ENCODE measurements around the gene SH2D1B. TPM values are rescaled to one million over a fixed set of nuclear protein-coding genes. Genes with fewer than 3 reads are reported as not detected.

Gene SH2D1B
- total RNA-seq, 2 donors from 2014 or later, result not detected

GRCh38 chr1:162383516-162383915 is 28.4 kb downstream of the SH2D1B start:
- Mint-ChIP-seq H3K36me3 (ENCODE audit: low read depth) (peaks cover 3% of the 10 kb centered on the region), H3K9me3 (no peaks in the 10 kb centered on the region), H3K4me3 (no peak overlapping the region), H3K4me1 (peaks cover 5% of the 10 kb centered on the region), H3K27ac (no peak overlapping the region), H3K27me3 (ENCODE audit: insufficient read depth) (peaks cover 14% of the 10 kb centered on the region)
- Histone ChIP-seq H3K4me3 (ENCODE audit: low read length) (no peak overlapping the region), H3K4me1 (ENCODE audit: control insufficient read depth, insufficient read depth, low read length) (peaks cover 9% of the 10 kb centered on the region), H3K27me3 (ENCODE audit: control insufficient read depth, insufficient read depth, low read length, poor library complexity, severe bottlenecking) (no peaks in the 10 kb centered on the region), H3K27ac (ENCODE audit: low read depth, low read length) (no peak overlapping the region), H3K9me3 (ENCODE audit: control insufficient read depth, low read length) (no peaks in the 10 kb centered on the region), H3K9ac (ENCODE audit: extremely low read depth, low read length, poor library complexity, severe bottlenecking) (no peak overlapping the region), H3K36me3 (ENCODE audit: control insufficient read depth, insufficient read depth, low read length) (no peaks in the 10 kb centered on the region)
- WGBS, 2 experiments (ENCODE audit: insufficient coverage in 1 of 2, insufficient read length in 1 of 2), result 87 to 90% methylated on average over 4 to 8 of the region's 8 CpGs
- no peak for TF ChIP-seq CTCF (conservative IDR thresholded peaks at IDR 0.05)
- DNase-seq, result peak; percentile 23

DNA sequence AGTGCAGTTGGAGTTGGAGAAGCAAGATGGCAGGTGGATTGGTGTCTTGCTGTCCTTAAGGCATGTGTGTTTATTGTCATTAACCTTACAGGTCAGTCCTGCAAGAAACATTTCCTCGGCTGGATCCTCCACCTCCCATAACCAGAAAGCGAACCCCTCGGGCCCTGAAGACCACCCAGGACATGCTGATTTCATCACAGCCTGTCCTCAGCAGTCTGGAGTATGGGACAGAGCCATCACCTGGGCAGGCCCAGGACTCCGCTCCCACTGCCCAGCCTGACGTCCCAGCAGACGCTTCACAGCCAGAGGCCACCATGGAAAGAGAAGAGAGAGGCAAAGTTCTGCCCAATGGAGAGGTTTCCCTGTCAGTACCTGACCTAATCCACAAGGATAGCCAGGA is 28.8 kb downstream of the SH2D1B start:
- Histone ChIP-seq H3K27ac (ENCODE audit: low read depth, low read length) (no peak overlapping the region), H3K9me3 (ENCODE audit: control insufficient read depth, low read length) (no peaks in the 10 kb centered on the region), H3K4me1 (ENCODE audit: control insufficient read depth, insufficient read depth, low read length) (peaks cover 7% of the 10 kb centered on the region), H3K9ac (ENCODE audit: extremely low read depth, low read length, poor library complexity, severe bottlenecking) (no peak overlapping the region), H3K4me3 (ENCODE audit: low read length) (no peak overlapping the region), H3K27me3 (ENCODE audit: control insufficient read depth, insufficient read depth, low read length, poor library complexity, severe bottlenecking) (no peaks in the 10 kb centered on the region), H3K36me3 (ENCODE audit: control insufficient read depth, insufficient read depth, low read length) (no peaks in the 10 kb centered on the region)
- WGBS, 2 experiments (ENCODE audit: insufficient coverage in 1 of 2, insufficient read length in 1 of 2), result 86 to 94% methylated on average over 5 to 6 of the region's 6 CpGs
- no peak overlapping the region for H3K27ac Mint-ChIP-seq
- H3K27me3 Mint-ChIP-seq (ENCODE audit: insufficient read depth), result peaks cover 16% of the 10 kb centered on the region
- no peak overlapping the region for H3K4me3 Mint-ChIP-seq
- TF ChIP-seq CTCF (conservative IDR thresholded peaks at IDR 0.05), result no peak
- H3K4me1 Mint-ChIP-seq, result peaks cover 3% of the 10 kb centered on the region
- H3K9me3 Mint-ChIP-seq, result no peaks in the 10 kb centered on the region
- peak; percentile 26 for DNase-seq
- H3K36me3 Mint-ChIP-seq (ENCODE audit: low read depth), result peaks cover 3% of the 10 kb centered on the region

- H3K36me3 ChIP-seq (ENCODE audit: control insufficient read depth, insufficient read depth, low read length), result no peaks in the 10 kb centered on the region
- 95 to 96% methylated on average over 8 to 13 of the region's 13 CpGs for WGBS, 2 experiments (ENCODE audit: insufficient coverage in 1 of 2, insufficient read length in 1 of 2)
- no peak overlapping the region for H3K9ac ChIP-seq (ENCODE audit: extremely low read depth, low read length, poor library complexity, severe bottlenecking)
- H3K27ac ChIP-seq (ENCODE audit: low read depth, low read length), result no peak overlapping the region
- peaks cover 9% of the 10 kb centered on the region for H3K4me1 Mint-ChIP-seq
- peaks cover 3% of the 10 kb centered on the region for H3K36me3 Mint-ChIP-seq (ENCODE audit: low read depth)
- H3K4me3 Mint-ChIP-seq, result no peak overlapping the region
- H3K4me3 ChIP-seq (ENCODE audit: low read length), result no peak overlapping the region
- H3K27me3 Mint-ChIP-seq (ENCODE audit: insufficient read depth), result peaks cover 16% of the 10 kb centered on the region
- no peak overlapping the region for H3K27ac Mint-ChIP-seq
- no peak for TF ChIP-seq CTCF (conservative IDR thresholded peaks at IDR 0.05)
- peak; percentile 27 for DNase-seq
- H3K4me1 ChIP-seq (ENCODE audit: control insufficient read depth, insufficient read depth, low read length), result no peaks in the 10 kb centered on the region
- H3K9me3 Mint-ChIP-seq, result no peaks in the 10 kb centered on the region
- H3K27me3 ChIP-seq (ENCODE audit: control insufficient read depth, insufficient read depth, low read length, poor library complexity, severe bottlenecking), result no peaks in the 10 kb centered on the region
- H3K9me3 ChIP-seq (ENCODE audit: control insufficient read depth, low read length), result no peaks in the 10 kb centered on the region
These were observed 29.8 kb downstream of the SH2D1B start for GRCh38 chr1:162381941-162382750.
